Measurements from ENCODE around the gene MAP2K1.
A peak's percentile ranks its signal among the peaks of the same experiment; 100 is the strongest.
"Not testable (repeated sequence)": the region's sequence is repeated elsewhere in the genome, so short reads cannot be mapped to it uniquely, and the experiment has no call there.

Gene MAP2K1

GRCh38 chr15:66386204-66387123 lies at the start of gene MAP2K1:
TSS of gene MAP2K1 (plus strand) at chr15:66386912. CDS start at chr15:66387348, 436 bp downstream.
- DNase-seq, result peak; percentile 99

GRCh38 chr15:66348530-66348929 lies 38.2 kb upstream of the MAP2K1 start:
- not testable (repeated sequence) for DNase-seq

- DNase-seq, result no peak
Measured at GRCh38 chr15:66356077-66356358, 30.7 kb upstream of the MAP2K1 start.

- DNase-seq, result peak; percentile 98
Measured at GRCh38 chr15:66356359-66357236, 30.1 kb upstream of the MAP2K1 start, which contains the start of gene TIPIN. TSS of gene TIPIN (minus strand) at chr15:66356685. CDS start at chr15:66352947, 3,738 bp downstream.

GRCh38 chr15:66359740-66360139 lies 27.0 kb upstream of the MAP2K1 start:
- no peak for DNase-seq

- DNase-seq, result peak; percentile 37
Measured at GRCh38 chr15:66361745-66362460, 24.8 kb upstream of the MAP2K1 start.

GRCh38 chr15:66362776-66363175 lies 23.9 kb upstream of the MAP2K1 start:
- no peak for DNase-seq

GRCh38 chr15:66364944-66365528 lies 21.7 kb upstream of the MAP2K1 start:
- no peak for DNase-seq

- peak; percentile 62 for DNase-seq
Measured at GRCh38 chr15:66369773-66370651, 16.7 kb upstream of the MAP2K1 start.

- no peak for DNase-seq
Measured at GRCh38 chr15:66374179-66374578, 12.5 kb upstream of the MAP2K1 start.

GRCh38 chr15:66378814-66379430 lies 7.8 kb upstream of the MAP2K1 start:
- DNase-seq, result no peak

- DNase-seq, result peak; percentile 53
Measured at GRCh38 chr15:66381376-66381775, 5.3 kb upstream of the MAP2K1 start.

GRCh38 chr15:66387163-66388042 lies 691 bp downstream of the MAP2K1 start:
- DNase-seq, result peak; percentile 76

- DNase-seq, result no peak
Measured at GRCh38 chr15:66388043-66388363, 1.3 kb downstream of the MAP2K1 start.

GRCh38 chr15:66388576-66388975 lies 1.9 kb downstream of the MAP2K1 start:
- no peak for DNase-seq

- no peak for DNase-seq
Measured at GRCh38 chr15:66389098-66389858, 2.6 kb downstream of the MAP2K1 start.

GRCh38 chr15:66389859-66390381 lies 3.2 kb downstream of the MAP2K1 start:
- peak; percentile 16 for DNase-seq

GRCh38 chr15:66390678-66391077 lies 4.0 kb downstream of the MAP2K1 start:
- DNase-seq, result peak; percentile 79

- DNase-seq, result not testable (repeated sequence)
Measured at GRCh38 chr15:66393037-66393436, 6.3 kb downstream of the MAP2K1 start.
